ENCODE data around the gene GHR.
A peak's percentile ranks its signal among the peaks of the same experiment; 100 is the strongest.

The GHR gene

GRCh38 chr5:42513246-42513645, 90.0 kb downstream of the GHR start (continued):
- TF ChIP-seq ZNF623 (tag by site-specific recombination; IDR thresholded peaks at IDR 0.05) = no peak
- TF ChIP-seq ZNF324 (tag by site-specific recombination; IDR thresholded peaks at IDR 0.05) = no peak

GRCh38 chr5:42514754-42515153, 91.5 kb downstream of the GHR start:
- no peaks in the 10 kb centered on the region for H3K4me1 ChIP-seq (ENCODE audit: control insufficient read depth, insufficient read depth, low read length)
- POLR2A ChIA-PET = no interaction called here
- H3K27ac ChIP-seq (ENCODE audit: extremely low read depth, low read depth, low read length) = no peak overlapping the region
- H3K4me3 ChIP-seq (ENCODE audit: low read depth, low read length) = no peak overlapping the region
- no peaks in the 10 kb centered on the region for H3K36me3 ChIP-seq (ENCODE audit: control insufficient read depth in 2 of 2, insufficient read depth in 1 of 2, low read length in 2 of 2)
- no peaks in the 10 kb centered on the region for H3K9me3 ChIP-seq (ENCODE audit: control insufficient read depth, insufficient read depth, low read depth, low read length)
- CTCF ChIA-PET = interaction anchor here (0.5 to 1.2 kb wide), 5 partner anchors 14 to 259 kb away, joined by 3 to 6 read pairs (median 4); no protein-coding TSS in a partner anchor
- TF ChIP-seq ZNF132 (tag by site-specific recombination; IDR thresholded peaks at IDR 0.05; ENCODE audit: borderline replicate concordance) = no peak
- no peak for TF ChIP-seq OSR2 (tag by site-specific recombination; IDR thresholded peaks at IDR 0.05)
- no peak for TF ChIP-seq ZBTB6 (tag by site-specific recombination; IDR thresholded peaks at IDR 0.05)
- TF ChIP-seq ZNF24 (tag by site-specific recombination; IDR thresholded peaks at IDR 0.05) = no peak
- no peak for TF ChIP-seq ZNF623 (tag by site-specific recombination; IDR thresholded peaks at IDR 0.05)
- TF ChIP-seq ZNF785 (tag by site-specific recombination; IDR thresholded peaks at IDR 0.05) = no peak
- no peak for TF ChIP-seq ZNF555 (tag by site-specific recombination; conservative IDR thresholded peaks at IDR 0.05)
- no peak for TF ChIP-seq ZBTB20 (tag by site-specific recombination; IDR thresholded peaks at IDR 0.05)
- TF ChIP-seq ZNF19 (tag by site-specific recombination; IDR thresholded peaks at IDR 0.05; ENCODE audit: low read depth) = no peak
- TF ChIP-seq ZNF202 (tag by site-specific recombination; IDR thresholded peaks at IDR 0.05; ENCODE audit: borderline replicate concordance) = no peak
- no peak for TF ChIP-seq ZNF513 (tag by site-specific recombination; IDR thresholded peaks at IDR 0.05)
- TF ChIP-seq GFI1B (tag by site-specific recombination; IDR thresholded peaks at IDR 0.05) = no peak
- TF ChIP-seq ZNF26 (tag by site-specific recombination; IDR thresholded peaks at IDR 0.05) = no peak

GRCh38 chr5:42515504-42515903, 92.3 kb downstream of the GHR start:
- Histone ChIP-seq H3K4me1 (ENCODE audit: control insufficient read depth, insufficient read depth, low read length) (no peaks in the 10 kb centered on the region), H3K36me3 (ENCODE audit: control insufficient read depth in 2 of 2, insufficient read depth in 1 of 2, low read length in 2 of 2) (no peaks in the 10 kb centered on the region), H3K27ac (ENCODE audit: extremely low read depth, low read depth, low read length) (no peak overlapping the region), H3K4me3 (ENCODE audit: low read depth, low read length) (no peak overlapping the region), H3K9me3 (ENCODE audit: control insufficient read depth, insufficient read depth, low read depth, low read length) (no peaks in the 10 kb centered on the region)
- no peak for TF ChIP-seq ZNF324 (tag by site-specific recombination; IDR thresholded peaks at IDR 0.05)
- no peak for TF ChIP-seq ZNF155 (tag by site-specific recombination; IDR thresholded peaks at IDR 0.05)
- ChIA-PET POLR2A (no interaction called here), CTCF (interaction anchor here (0.6 to 1.2 kb wide), 5 partner anchors 14 to 259 kb away, joined by 3 to 6 read pairs (median 4); no protein-coding TSS in a partner anchor)

- Histone ChIP-seq H3K36me3 (ENCODE audit: control insufficient read depth in 2 of 2, insufficient read depth in 1 of 2, low read length in 2 of 2) (no peaks in the 10 kb centered on the region), H3K4me3 (ENCODE audit: low read depth, low read length) (no peak overlapping the region), H3K4me1 (ENCODE audit: control insufficient read depth, insufficient read depth, low read length) (no peaks in the 10 kb centered on the region), H3K27ac (ENCODE audit: extremely low read depth, low read depth, low read length) (no peak overlapping the region), H3K9me3 (ENCODE audit: control insufficient read depth, insufficient read depth, low read depth, low read length) (no peaks in the 10 kb centered on the region)
- CTCF ChIA-PET = interaction anchor here (0.6 to 0.7 kb wide), 3 partner anchors 41 to 373 kb away, joined by 3 to 4 read pairs (median 4); no protein-coding TSS in a partner anchor
- TF ChIP-seq PRDM1 (tag by site-specific recombination; IDR thresholded peaks at IDR 0.05) (peak; percentile 73), ZFHX2 (tag by site-specific recombination; conservative IDR thresholded peaks at IDR 0.05) (no peak)
- POLR2A ChIA-PET = no interaction called here
Measured at GRCh38 chr5:42516282-42517042, 93.2 kb downstream of the GHR start.
